HAP-1 (cell line): ENCODE results near the gene HMHB1.

ENCODE experiments used
- DNase-seq, 2 experiments: peaks; one replicate each; pipeline ENCODE4 v3.0.0-alpha.2; 2016 to 2020; ENCODE audit warnings: low spot score in 2 of 2
- H3K27me3 ChIP-seq: fragments of 250-450 bp; sonication (Bioruptor Pico); 2 replicates; pipeline ENCODE4 v1.5.1; 2020; ENCODE audit warnings: low read depth, mild to moderate bottlenecking, moderate library complexity
- H3K36me3 ChIP-seq: fragments of 250-450 bp; sonication (Bioruptor Pico); replicated peaks from 2 replicates; pipeline ENCODE4 v1.5.1; 2020; ENCODE audit warnings: mild to moderate bottlenecking
- H3K4me1 ChIP-seq: fragments of 250-450 bp; sonication (Bioruptor Pico); 2 replicates; pipeline ENCODE4 v1.5.1; 2020; ENCODE audit warnings: mild to moderate bottlenecking
- H3K4me3 ChIP-seq: fragments of 250-450 bp; sonication (Bioruptor Pico); 2 replicates; pipeline ENCODE4 v1.5.1; 2020; ENCODE audit warnings: mild to moderate bottlenecking, moderate library complexity
- H3K9me3 ChIP-seq: fragments of 250-450 bp; sonication (Bioruptor Pico); 2 replicates; pipeline ENCODE4 v1.5.1; 2020; ENCODE audit warnings: mild to moderate bottlenecking, moderate library complexity
- in situ Hi-C: fragments of 300-500 bp; cut with MboI; formaldehyde crosslinking; loops from 3 replicates; pipeline ENCODE4 v1.14.3; 2020; ENCODE audit warnings: low sequenced_read_pairs, inconsistent platforms, mixed read lengths

HMHB1 gene

GRCh38 chr5:143812085-143812705 is at the start of gene HMHB1:
HMHB1 (plus strand) TSS chr5:143812161.
- H3K9me3 ChIP-seq = no peaks in the 10 kb centered on the region
- in situ Hi-C loops = no loop called here
- H3K4me1 ChIP-seq = no peaks in the 10 kb centered on the region
- H3K4me3 ChIP-seq = no peak within 1 kb of the TSS
- DNase-seq = no peak
- no peaks in the 10 kb centered on the region for H3K36me3 ChIP-seq
- no peaks in the 10 kb centered on the region for H3K27me3 ChIP-seq

- Histone ChIP-seq H3K9me3 (no peaks in the 10 kb centered on the region), H3K36me3 (no peaks in the 10 kb centered on the region), H3K4me3 (no peak overlapping the region), H3K27me3 (no peaks in the 10 kb centered on the region), H3K4me1 (no peaks in the 10 kb centered on the region)
- no peak for DNase-seq
- in situ Hi-C loops = no loop called here
Measured at GRCh38 chr5:143762636-143763220, 49.2 kb upstream of the HMHB1 start.

GRCh38 chr5:143767162-143767561 is 44.8 kb upstream of the HMHB1 start:
- H3K9me3 ChIP-seq = no peaks in the 10 kb centered on the region
- H3K36me3 ChIP-seq = no peaks in the 10 kb centered on the region
- no peaks in the 10 kb centered on the region for H3K27me3 ChIP-seq
- no peak for DNase-seq
- in situ Hi-C loops = no loop called here
- H3K4me3 ChIP-seq = no peak overlapping the region
- no peaks in the 10 kb centered on the region for H3K4me1 ChIP-seq

- no peaks in the 10 kb centered on the region for H3K27me3 ChIP-seq
- no peak overlapping the region for H3K4me3 ChIP-seq
- DNase-seq = no peak
- H3K9me3 ChIP-seq = no peaks in the 10 kb centered on the region
- in situ Hi-C loops = no loop called here
- H3K36me3 ChIP-seq = no peaks in the 10 kb centered on the region
- no peaks in the 10 kb centered on the region for H3K4me1 ChIP-seq
Measured at GRCh38 chr5:143769026-143769786, 42.8 kb upstream of the HMHB1 start.

- DNase-seq = no peak
- Histone ChIP-seq H3K36me3 (no peaks in the 10 kb centered on the region), H3K4me1 (no peaks in the 10 kb centered on the region), H3K4me3 (no peak overlapping the region), H3K27me3 (no peaks in the 10 kb centered on the region), H3K9me3 (no peaks in the 10 kb centered on the region)
- in situ Hi-C loops = no loop called here
Measured at GRCh38 chr5:143770450-143770849, 41.5 kb upstream of the HMHB1 start.

- Histone ChIP-seq H3K27me3 (no peaks in the 10 kb centered on the region), H3K4me3 (no peak overlapping the region), H3K4me1 (no peaks in the 10 kb centered on the region), H3K9me3 (no peaks in the 10 kb centered on the region), H3K36me3 (no peaks in the 10 kb centered on the region)
- in situ Hi-C loops = no loop called here
- no peak for DNase-seq
Measured at GRCh38 chr5:143771189-143771588, 40.8 kb upstream of the HMHB1 start.

GRCh38 chr5:143771602-143772001 is 40.4 kb upstream of the HMHB1 start:
- Histone ChIP-seq H3K27me3 (no peaks in the 10 kb centered on the region), H3K4me1 (no peaks in the 10 kb centered on the region), H3K4me3 (no peak overlapping the region), H3K36me3 (no peaks in the 10 kb centered on the region), H3K9me3 (no peaks in the 10 kb centered on the region)
- DNase-seq = no peak
- in situ Hi-C loops = no loop called here

- no peaks in the 10 kb centered on the region for H3K4me1 ChIP-seq
- no peaks in the 10 kb centered on the region for H3K9me3 ChIP-seq
- H3K36me3 ChIP-seq = no peaks in the 10 kb centered on the region
- in situ Hi-C loops = no loop called here
- no peaks in the 10 kb centered on the region for H3K27me3 ChIP-seq
- DNase-seq = no peak
- no peak overlapping the region for H3K4me3 ChIP-seq
Measured at GRCh38 chr5:143772621-143773020, 39.3 kb upstream of the HMHB1 start.

- in situ Hi-C loops = no loop called here
- no peaks in the 10 kb centered on the region for H3K4me1 ChIP-seq
- DNase-seq = no peak
Measured at GRCh38 chr5:143775258-143775657, 36.7 kb upstream of the HMHB1 start.

GRCh38 chr5:143776951-143777350 is 35.0 kb upstream of the HMHB1 start:
- H3K4me3 ChIP-seq = no peak overlapping the region
- in situ Hi-C loops = no loop called here
- H3K27me3 ChIP-seq = no peaks in the 10 kb centered on the region
- no peaks in the 10 kb centered on the region for H3K36me3 ChIP-seq
- no peak for DNase-seq
- H3K4me1 ChIP-seq = no peaks in the 10 kb centered on the region
- H3K9me3 ChIP-seq = no peaks in the 10 kb centered on the region

More at GRCh38 chr5:143775258-143775657, 36.7 kb upstream of the HMHB1 start:
- Histone ChIP-seq H3K27me3 (no peaks in the 10 kb centered on the region), H3K36me3 (no peaks in the 10 kb centered on the region), H3K9me3 (no peaks in the 10 kb centered on the region), H3K4me3 (no peak overlapping the region)

- no peak for DNase-seq
- no peaks in the 10 kb centered on the region for H3K36me3 ChIP-seq
- no peaks in the 10 kb centered on the region for H3K27me3 ChIP-seq
- H3K4me1 ChIP-seq = no peaks in the 10 kb centered on the region; the same call in 1 of the 2 replicates
- no peaks in the 10 kb centered on the region for H3K9me3 ChIP-seq
- in situ Hi-C loops = no loop called here
- no peak overlapping the region for H3K4me3 ChIP-seq
Measured at GRCh38 chr5:143779506-143779905, 32.5 kb upstream of the HMHB1 start.

GRCh38 chr5:143781993-143782520 is 29.9 kb upstream of the HMHB1 start:
- Histone ChIP-seq H3K27me3 (no peaks in the 10 kb centered on the region), H3K36me3 (no peaks in the 10 kb centered on the region), H3K4me3 (no peak overlapping the region), H3K4me1 (no peaks in the 10 kb centered on the region; the same call in 1 of the 2 replicates), H3K9me3 (no peaks in the 10 kb centered on the region)
- in situ Hi-C loops = no loop called here
- DNase-seq = no peak

GRCh38 chr5:143782588-143783386 is 29.2 kb upstream of the HMHB1 start:
- Histone ChIP-seq H3K4me3 (no peak overlapping the region), H3K36me3 (no peaks in the 10 kb centered on the region), H3K9me3 (no peaks in the 10 kb centered on the region), H3K4me1 (no peaks in the 10 kb centered on the region; the same call in 1 of the 2 replicates), H3K27me3 (no peaks in the 10 kb centered on the region)
- in situ Hi-C loops = no loop called here
- peak; percentile 17 to 43 for DNase-seq
